DMS153 treated with DMSO at 0.1 percent for 48 hours (cell line): Measurements from ENCODE around the gene EPB41L2.

Source experiments
- DNase-seq: peaks from one replicate; lab custom pipeline; 2025; ENCODE audit not compliant: unreplicated experiment; lab: John Stamatoyannopoulos, UW

Gene EPB41L2

DNA sequence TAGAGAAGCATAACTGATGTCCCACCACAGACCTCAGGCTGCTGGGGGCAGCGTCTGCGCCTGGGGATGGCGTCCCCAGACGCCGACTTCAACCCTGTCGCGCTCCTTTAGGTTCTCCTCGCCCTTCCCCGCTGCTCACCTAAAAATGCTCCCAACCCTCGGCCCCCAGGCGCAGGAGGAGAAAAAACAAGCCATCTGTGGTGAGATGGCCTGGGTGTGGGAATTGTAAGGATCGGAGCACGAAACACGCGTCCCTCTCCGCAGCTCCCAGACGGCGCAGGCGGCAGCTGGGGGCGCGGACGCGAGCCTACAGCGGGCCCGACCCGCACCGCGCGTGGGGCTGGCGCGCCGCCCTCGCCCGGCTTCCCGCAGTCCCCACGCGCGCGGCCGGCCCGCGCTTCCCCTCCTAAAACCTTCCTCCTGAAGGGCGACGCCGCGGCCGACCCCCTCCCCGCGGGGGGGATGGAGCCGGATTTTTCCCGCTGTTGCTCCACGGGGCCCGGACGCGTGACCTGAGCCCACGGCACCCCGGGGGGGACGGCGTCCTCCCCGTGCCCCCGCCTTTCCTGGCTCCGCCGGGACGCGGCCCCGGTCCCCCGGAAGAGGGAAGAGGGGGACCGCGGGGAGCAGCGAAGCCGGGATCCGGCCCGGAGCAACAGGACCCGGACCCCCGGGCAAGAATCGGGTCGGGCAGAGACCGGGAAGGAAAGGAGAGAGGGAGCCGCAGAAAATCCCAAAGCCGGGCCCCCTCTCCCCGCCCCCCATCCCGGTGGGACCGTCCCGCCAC, 611 bp downstream of the EPB41L2 start:
- DNase-seq = no peak

DNA sequence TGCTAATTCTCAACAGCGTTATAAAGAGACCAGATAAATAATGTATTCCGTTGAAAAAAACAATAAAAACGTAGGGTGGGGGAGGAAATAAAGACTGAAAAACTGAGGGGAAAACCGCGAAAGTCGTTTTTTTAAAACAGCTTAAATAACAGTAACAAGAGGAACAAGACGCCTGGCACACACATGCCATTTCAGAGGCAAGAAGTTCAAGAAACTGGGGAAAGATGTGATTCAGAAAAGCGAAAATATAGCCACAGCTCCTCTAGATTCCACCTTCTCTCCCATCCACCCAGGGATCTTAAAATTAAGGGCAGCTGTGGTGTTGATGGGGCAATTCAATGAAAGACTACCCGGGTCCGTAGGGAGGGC, 1.3 kb downstream of the EPB41L2 start:
- DNase-seq = no peak

DNA sequence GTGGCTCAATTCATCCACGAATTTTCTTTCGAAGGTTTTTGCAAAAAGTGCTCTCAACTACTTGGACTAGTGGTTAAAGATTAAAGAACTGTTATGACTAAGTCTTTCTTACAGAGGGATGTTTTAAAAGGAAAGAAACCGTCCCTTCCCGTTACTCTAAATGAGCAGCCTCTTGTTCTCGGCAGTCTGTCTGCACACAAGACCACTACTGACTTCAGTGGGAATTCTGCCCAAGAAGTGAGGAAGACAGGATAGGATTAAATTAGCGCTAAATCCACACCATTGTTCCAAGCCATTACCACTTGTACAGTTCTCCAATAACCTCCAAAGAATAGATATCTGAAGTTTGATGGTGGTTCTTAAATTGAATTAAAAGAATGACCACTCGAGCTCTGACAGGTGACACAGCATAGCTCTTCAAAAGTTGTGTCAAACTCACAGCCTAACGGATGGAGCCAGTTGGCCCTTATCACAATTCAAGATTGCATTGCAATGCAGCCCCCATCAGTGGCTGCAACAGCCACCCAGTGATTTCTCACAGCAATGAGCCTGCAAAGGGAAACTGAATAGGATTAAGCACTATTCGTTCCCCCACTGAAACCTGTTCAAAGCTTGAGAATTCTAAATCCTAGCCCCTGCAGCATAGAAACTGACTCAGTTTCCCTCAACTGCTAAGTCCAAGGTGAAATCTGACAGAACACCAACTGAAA, 1.8 kb downstream of the EPB41L2 start:
- DNase-seq = no peak

DNA sequence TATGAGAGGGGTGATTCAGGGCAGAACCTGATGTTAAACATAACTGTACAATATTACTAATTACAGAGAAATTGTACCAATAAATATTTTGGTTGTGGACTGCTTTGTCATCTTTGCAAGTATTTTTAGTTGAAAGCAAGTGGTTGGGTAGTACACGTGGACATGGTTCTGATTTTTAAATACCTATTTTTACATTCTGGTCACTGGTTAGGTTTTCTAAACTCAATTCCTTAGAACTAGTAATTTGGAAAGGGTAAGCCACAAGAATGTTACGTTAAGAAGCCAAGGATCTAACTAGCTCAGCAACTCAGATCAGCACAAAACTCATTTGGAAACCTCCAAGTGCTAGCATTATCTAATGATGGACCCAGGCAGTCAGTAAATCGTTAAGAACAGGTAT, 2.7 kb downstream of the EPB41L2 start:
- no peak for DNase-seq

DNA sequence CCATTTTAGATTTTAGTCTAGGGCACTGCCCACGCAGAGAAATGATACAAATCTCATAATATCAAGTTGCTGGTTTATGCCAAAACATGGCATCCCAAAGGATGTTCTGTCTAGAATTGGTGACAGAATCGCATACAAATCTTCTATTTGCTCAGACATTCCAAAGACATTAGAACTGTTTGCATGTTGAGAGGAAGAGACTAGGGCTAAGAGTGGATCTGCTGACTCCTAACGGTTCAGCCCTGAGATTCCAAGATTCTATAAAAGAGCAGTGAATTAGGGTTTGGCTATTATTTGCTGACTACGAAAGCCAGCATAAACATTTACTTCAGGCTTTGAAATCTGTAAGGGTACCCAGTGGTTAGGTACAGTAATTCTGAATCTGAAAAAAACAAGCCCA, 3.6 kb downstream of the EPB41L2 start:
- no peak for DNase-seq

DNA sequence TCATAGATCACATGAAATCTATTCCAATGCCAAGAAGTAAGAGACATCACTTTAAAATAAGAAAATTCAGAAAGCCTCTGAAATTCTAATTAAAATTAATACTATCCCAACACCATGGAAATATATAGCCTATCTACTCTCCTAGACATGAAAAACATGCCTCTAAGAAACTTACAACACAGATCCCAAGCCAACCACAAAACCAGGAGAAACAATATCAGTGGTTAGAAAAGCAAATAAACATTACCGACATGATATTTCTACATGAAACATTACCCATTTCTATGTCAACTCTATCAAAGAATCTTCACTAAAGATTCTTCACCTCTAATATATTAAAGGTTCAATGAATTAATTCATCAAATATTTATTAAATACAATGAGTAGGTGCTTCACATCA, 4.8 kb downstream of the EPB41L2 start:
- no peak for DNase-seq

DNA sequence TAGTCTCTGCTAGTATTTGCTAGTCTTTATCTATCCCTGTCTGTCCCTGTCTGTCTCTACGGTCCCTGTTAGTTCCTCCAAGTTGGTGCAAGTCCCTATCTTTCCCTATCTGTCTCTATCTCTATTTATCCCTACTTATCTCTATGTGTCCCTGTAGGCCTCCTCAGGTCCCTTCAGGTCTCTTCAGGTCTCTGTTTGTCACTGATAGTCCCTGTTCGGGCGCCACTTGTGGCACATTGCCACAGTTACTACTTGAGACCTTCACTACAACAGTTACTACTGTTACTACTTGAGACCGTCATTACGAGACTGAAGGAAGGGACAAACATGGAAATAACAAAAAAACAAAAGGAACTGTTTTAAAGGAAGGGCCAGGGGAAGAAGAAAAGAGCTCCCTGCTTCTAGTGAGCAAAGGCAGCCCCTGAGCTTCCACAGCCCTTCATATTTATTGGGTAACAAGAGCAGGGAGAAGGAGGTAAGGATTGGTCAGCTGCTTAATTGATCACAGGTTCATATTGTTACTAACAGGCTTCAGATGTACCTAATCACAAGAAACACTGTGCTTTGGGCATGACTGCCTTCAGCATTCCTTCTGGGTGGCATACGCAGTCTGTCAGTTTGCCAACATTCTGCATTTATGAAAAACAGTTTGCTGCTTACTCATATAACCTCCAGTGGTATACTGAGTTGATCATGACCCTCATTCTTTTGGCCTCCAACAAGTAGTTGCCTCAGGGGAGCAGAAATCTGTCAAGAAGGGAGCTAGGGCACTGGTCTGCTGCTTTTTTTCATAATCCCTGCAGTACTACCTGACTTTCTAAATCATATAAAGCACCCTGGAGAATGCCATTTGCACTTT, 8.4 kb downstream of the EPB41L2 start:
- no peak for DNase-seq

DNA sequence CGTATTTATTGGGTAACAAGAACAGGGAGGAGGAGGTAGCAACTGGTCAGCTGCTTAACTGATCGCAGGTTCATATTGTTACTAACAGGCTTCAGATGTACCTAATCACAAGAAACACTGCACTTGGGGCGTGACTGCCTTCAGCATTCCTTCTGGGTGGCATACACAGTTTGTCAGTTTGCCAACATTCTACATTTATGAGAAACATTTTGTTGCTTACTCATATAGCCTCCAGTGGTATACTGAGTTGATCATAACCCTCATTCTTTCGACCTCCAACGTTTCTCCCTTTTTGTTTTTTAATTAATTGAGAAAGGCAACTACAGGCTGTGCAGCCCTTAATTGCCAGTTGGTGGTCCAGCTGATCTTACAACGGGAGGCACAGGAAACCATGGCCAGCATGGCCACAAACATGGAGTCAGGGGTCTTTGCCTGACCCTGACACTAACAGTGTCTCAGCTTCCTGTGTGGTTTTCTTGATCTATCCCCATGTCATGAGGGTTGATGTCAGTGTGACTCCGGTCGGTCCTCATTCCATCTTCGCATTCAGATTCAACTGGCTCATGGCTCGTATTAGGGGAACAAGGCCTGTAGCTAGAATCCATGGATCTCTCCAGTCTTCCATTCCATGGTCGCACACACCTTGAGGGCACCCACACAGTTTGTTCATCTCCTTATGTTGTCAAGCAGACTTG, 9.4 kb downstream of the EPB41L2 start:
- no peak for DNase-seq

DNA sequence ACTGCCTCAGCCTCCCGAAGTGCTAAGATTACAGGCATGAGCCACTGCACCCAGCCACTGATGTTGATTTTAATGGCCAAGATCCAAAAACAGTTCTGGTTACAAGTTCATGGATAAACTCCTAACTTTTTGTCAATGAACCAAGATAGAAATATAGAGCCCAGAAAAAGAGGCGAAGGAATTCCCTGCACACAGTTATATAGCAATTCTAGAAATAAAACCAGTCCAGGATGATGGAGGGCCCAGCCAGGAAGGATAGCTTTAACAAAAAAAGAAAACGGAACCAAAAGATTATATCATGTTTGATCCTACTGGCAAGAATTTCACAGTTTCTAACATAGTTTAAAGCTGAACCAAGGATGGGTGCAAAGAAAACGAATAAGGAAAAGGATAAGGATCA, 10.9 kb downstream of the EPB41L2 start:
- no peak for DNase-seq

DNA sequence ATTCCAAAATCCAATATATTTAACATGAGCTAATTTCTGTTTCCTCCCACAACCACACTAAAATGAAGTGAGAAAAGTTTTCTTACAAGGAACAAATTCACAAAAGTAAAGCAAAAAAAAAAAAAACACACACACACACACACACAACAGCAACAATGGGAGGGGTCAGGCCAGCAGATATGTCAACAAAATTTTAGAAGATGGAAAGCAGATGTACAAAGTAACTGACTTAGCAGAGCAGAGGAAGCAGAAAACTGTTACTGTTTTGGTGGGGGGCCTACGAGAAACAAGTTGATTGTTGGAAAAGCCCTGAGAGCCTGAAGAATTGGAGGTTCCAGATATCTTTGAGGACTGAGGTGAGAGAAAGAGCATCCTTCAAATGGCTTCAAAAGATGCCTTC, 11.7 kb downstream of the EPB41L2 start:
- no peak for DNase-seq

DNA sequence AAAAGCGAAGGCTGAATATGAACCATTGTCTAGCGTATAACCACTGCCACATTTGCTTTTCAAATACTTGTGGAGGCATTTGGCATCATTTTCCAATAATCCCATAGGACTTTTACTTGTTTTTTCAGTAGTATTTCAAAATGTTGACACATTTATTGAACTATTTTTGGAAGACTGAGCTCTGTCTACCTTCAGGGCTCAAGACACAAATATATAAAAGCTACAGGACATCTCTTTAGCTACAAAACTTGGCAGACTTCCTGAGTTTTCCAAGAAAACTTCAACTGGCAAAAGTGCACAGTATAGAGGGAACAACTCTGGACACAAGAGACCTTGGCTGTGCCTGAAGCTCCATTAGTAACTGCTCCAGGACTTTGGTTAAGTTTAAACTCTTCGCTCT, 13.4 kb downstream of the EPB41L2 start:
- no peak for DNase-seq

DNA sequence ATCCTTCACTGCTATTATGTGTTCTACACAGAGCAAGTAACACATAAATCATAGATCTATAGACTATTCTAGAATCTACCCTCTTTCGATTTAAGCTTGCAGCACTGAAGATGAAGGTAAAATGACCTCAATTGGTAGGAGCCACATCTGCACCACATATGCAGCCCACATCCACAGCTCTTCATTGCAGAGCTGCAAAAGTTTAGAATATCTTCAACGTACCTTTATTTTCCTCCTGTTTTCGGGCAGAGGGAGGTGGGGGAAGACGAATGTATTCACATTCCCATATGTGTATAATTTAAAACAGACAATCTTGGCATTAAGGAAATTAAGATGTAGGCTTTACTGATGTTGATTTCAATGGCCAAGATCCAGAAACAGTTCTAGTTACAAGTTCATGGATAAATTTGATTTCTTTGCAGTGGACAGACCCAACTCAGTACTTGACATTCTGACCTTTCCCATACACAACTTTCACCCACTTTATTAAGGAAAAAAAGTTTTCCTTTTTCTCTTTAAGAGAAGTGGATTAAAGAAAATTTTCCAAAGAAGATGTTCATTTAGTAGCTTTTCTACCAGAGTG, 14.0 kb downstream of the EPB41L2 start:
- no peak for DNase-seq

DNA sequence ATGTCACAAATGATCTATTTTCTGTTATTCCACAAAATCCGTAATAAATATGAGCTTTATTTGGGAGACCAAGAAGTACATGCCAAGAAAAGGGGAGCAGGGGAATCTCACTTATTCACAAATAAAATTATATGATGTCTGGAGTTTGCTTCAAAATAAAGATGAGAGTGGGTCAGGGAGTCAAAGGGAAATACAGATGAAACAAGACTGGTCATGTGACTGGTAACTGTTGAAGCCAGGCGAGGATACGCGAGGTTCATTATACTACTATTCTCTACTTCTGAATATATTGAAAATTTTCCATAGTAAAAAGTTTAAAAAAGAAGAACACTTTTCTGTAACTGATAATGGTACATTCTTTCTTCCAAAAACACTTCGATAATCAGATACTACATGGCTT, 14.6 kb downstream of the EPB41L2 start:
- no peak for DNase-seq

DNA sequence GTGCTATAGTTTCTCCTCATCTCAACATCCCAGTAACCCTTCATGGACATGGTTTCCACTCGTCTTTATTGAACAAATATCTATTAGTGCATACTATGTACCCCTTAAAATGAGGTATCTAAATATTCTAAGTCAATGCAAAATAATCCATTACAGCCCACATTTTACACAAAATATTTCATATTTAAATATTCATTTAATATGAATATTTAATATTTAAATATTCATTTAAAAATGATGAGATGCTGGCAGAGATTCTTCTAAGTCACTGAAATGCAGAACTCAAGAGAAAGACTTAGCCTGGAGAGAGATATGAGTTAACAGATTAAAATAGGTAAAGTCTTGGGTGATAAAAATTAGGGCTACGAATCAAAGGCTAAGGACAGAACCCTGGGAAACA, 17.9 kb downstream of the EPB41L2 start:
- DNase-seq = no peak

DNA sequence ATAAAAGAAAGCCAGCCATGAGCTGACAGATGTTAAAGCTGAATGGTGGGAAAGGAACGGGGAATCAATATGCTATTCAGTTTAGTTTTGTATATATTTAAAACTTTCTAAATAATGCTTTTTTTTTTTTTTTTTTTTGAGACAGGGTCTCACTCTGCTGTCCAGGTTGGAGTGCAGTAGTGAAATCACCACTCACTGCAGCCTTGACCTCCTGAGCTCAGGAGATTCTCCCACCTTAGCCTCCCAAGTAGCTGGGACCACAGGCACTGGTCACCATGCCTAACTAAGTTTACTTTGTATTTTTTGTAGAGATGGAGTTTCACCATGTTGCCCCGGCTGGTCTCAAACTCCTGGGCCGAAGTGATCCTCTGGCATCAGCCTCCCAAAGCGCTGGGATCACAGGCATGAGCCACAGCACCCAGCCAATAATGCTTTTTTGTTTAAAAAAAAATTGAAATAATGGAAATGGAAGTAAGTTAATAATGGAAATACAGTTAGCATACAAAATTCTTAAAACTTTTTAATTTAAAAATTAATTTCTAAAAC, 19.1 kb downstream of the EPB41L2 start:
- no peak for DNase-seq

DNA sequence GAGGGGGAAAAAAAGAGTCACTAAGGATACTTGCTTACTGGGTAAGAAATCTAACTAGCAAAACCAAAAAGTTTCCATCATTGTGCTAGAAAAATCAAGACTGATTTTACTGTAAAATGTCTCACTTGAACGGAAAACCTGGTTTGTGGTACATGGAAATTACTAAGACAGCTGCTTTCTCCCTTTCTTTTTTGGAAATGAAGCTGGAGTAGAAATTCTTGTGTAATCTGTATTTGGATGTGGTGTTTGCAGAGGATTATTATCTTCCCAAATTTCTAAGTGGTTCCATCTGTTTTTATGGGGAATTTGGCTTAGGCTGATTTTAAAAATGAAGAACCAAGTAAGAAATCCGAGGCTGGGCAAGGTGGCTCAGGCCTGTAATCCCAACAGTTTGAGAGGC, 20.4 kb downstream of the EPB41L2 start:
- no peak for DNase-seq

DNA sequence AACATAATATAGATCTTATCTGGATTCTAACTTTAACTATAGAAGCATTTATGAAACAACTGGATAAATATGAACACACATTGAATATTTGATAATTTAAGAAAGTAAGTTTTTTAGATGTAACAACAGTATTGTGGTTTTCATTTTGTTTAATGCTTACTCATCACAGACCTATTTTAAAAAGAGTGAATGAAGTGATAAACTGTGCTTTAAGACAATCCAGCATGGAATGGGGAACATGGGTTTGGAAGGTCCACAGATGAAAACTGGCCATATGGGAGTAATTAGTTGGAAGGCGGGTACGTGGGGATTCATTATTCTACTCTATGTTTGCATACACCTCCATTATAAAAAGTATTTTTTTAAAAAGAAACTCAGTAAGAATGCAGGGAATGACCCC, 21.2 kb downstream of the EPB41L2 start:
- DNase-seq = no peak

DNA sequence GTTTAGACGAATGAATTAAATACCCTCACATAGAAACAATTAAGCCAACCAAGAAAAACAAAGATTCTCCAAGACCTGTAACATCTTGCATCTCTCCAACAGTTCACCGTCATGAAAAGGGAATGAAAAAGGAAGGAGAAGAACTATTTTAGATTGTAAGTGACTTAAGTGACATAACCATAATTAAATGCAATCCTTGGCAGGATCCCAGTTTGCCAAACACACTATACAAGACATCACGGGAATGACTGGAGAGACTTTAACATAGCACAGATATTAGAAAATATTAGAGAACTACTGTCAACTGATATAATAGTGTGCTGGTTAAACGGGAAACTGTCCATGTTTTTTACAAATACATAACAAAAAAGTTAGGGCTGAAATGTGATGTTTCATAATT, 22.2 kb downstream of the EPB41L2 start:
- no peak for DNase-seq

DNA sequence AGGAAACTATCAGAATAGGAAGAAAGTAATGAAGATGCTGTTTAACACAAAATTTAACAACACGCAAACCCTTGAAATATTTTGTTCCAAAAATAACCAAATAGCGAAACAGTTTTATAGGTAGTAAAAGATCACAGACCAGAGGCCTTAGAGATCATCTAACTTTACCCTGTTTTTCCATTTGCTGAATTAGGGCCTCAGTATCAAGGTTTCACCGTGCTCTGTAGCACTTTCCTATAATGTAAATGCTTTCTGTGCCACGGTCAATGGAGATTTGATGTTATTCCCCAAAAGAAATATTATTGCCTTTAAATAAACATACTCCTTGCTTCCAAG, 23.7 kb downstream of the EPB41L2 start:
- no peak for DNase-seq

DNA sequence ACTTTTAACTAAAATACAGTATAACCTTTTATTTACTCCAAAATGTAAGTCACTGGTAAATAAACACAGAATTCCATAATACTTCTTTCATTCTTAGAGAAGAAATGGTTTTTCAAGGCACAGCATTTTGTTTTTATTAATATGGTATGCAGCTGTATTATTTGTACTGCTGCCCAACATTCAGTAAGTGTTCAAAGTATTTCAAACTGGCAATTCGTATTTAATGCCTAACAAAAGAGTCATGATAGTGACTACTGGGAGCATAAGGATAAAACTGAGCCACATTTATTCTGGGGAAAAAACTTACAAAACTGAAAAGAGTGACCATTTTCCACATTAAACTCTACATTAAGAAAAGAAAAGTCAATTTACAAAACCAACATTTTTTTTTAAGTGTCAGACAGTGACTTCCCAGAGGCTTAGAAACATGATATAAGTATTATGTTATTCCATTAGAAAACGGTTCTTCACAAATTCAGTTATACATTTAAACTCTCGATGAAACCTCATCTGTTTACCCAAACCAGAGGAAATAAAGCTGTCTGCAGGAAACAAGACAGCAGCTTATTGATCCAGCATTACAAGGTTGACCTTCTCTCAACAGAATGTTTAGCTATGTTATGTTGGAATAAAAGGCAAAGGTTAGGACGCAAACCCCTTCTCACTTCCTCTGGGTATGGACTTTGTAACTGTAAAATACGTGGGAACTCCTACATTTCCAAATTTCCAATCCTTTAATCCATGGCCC, 24.3 kb downstream of the EPB41L2 start:
- no peak for DNase-seq
